Right ventricle myocardium superior (tissue), 1 donor: Measurements from ENCODE around the gene RPS2. TPM values are rescaled to one million over a fixed set of nuclear protein-coding genes. Genes with fewer than 3 reads are reported as not detected.
A peak's percentile ranks its signal among the peaks of the same experiment; 100 is the strongest.
"Not testable (repeated sequence)": the region's sequence is repeated elsewhere in the genome, so short reads cannot be mapped to it uniquely, and the experiment has no call there.

Source experiments
- ATAC-seq: fragments of 200-7000 bp; cut with Tn5 transposase; one replicate; pipeline ENCODE4 v1.9.1; 2020; ENCODE audit warnings: mild to moderate bottlenecking; ENCODE audit not compliant: poor library complexity
- DNase-seq: peaks from one replicate; pipeline ENCODE4 v3.0.0-alpha.2; 2020
- intact Hi-C: fragments of 100-400 bp; cut with DNase I; formaldehyde crosslinking; loops from one replicate; pipeline ENCODE4 v1.11.2; 2022
- long read RNA-seq: library from polyadenylated mRNA; unstranded; transcript quantifications from one replicate; pipeline ENCODE4 v2.0.0, GENCODE V29; 2021
- total RNA-seq: library from RNA; stranded (reverse); fragmentation: NEBNext Ultra II Directional; extraction: Animal tissue kit (Norgen Biotek cat#: 25700); gene quantifications from one replicate; pipeline ENCODE4 v1.2.1, GENCODE V29; 2021
- donor health status: DM: no; HTN: yes; CAD: no; lungs with severe emphysema.

Gene RPS2
- 770 TPM for total RNA-seq
- long read RNA-seq, transcript RPS2-201 (7 exons, 985 nt), result major isoform, 956 of 1,214 reads
- long read RNA-seq, partial matches to known transcripts, result 244 of 1,214 reads
- long read RNA-seq, other reads (novel, unspliced or antisense), result 13 of 1,214 reads

DNA sequence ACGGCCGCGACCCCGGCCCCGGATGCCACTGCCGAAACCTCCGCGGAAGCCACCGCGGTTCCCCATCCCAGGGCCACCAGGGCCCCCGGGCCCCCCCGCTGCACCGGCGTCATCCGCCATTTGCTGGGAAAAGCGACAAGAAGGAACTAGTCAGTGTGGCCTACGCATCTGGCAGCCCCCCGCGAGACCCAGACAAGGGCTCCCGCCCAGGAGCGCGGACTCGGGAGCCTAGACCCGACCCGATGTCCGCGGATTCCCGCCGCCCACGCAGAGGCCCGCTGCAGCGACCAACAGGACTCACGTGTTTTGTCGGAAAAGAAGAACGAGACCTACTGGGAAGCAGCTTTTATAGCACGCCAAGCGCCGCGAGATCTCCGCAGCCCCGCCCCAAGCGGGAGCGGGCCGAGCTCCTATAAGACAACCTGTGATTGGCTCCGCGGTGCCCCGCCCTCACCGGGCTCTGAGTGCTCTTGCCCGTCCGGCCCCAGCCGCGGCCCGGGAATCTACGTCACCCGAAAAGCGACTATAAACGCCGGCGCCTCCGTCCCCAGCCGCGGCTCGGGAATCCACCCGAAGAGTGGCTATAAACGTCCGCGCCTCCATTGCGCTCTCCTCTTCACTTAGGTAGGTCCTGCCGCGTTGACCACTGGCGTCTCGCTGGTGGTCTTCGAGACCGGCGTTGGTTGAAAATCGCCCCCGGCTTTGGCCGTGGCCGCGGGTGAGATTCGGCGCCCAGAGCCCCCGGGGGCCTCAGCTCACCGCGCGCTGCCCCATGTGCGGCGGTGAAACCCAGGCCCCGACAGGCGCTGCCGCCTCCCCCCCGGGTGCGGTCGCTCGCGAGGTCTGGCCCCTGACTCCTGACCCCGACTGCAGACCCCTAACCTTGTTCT is at the start of gene RPS2:
RPS2 (minus strand) TSS at position 321 of the 890 bp plus-strand sequence; CDS start at position 120, 201 bp downstream.
- peak; percentile 100 for DNase-seq
- intact Hi-C loops, result no loop called here
- ATAC-seq, result peak; percentile 97

DNA sequence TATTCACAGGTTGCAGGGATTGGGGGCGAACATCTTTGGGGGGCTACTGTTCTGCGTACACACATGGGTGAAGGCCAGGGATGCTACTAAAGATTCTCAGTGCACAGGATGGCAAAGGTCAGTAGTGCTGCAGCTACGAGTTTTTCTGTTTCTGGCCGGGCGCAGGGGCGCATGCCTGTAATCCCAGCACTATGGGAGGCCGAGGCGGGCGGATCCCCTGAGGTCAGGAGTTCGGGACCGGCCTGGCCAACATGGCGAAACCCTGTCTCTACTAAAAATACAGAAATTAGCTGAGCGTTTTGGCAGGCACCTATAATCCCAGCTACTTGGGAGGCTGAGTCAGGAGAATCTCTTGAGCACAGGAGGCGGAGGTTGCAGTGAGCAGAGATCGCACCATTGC is 48.9 kb upstream of the RPS2 start:
- intact Hi-C loops, result no loop called here
- ATAC-seq, result no peak
- DNase-seq, result no peak

DNA sequence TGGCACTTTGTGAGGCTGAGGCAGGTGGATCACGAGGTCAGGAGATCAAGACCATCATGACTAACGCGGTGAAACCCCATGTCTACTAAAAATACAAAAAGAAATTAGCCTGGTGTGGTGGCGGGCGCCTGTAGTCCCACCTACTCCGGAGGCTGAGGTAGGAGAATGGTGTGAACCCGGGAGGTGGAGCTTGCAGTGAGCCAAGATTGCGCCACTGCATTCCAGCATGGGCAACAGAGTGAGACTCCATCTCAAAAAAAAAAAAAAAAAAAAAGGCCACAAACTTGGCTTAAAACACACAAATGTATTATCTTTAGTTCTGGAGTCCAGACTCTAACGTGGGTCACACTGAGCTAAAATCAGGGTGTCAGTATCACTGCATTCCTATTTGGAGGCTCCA is 47.1 kb upstream of the RPS2 start:
- DNase-seq, intact Hi-C loops, ATAC-seq: not testable (repeated sequence)

DNA sequence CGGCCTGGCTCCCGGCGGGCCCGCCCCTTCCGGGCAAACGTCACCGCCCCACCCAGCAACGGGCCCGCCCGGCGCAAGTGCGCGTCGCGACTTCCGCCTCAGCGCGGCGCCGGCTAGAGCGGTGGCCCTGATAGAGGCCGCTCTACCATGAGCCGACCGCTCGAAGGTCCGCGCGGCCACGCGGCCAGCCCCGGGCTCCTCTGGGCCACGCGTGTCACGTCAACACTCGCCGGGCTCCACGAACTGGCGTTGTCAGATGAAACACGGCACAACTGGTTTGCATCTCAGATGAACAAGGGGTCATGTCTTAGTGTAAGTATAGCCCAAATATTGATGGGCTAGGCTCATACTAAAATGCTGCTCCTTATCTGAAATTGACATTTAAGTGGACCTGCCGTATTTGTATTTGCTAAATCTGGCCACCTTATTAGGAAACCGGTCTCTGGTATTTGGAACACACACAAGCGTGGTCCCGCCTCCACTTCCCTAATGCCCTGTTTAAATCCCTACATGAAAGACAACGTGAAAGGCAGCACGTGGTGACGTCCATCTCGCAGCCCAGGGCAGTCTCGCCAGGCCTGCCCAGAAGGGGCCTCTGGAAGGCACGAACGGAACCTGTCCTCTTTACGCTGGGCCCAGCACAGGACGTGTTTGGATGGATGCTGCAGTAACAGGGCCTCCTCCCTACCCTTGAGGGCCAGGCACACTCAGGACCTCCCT is 45.3 kb upstream of the RPS2 start, which contains the start of gene ZNF598:
ZNF598 (minus strand) TSS at position 31 of the 720 bp plus-strand sequence.
- peak; percentile 90 for DNase-seq
- intact Hi-C loops, result no loop called here
- peak; percentile 98 for ATAC-seq

DNA sequence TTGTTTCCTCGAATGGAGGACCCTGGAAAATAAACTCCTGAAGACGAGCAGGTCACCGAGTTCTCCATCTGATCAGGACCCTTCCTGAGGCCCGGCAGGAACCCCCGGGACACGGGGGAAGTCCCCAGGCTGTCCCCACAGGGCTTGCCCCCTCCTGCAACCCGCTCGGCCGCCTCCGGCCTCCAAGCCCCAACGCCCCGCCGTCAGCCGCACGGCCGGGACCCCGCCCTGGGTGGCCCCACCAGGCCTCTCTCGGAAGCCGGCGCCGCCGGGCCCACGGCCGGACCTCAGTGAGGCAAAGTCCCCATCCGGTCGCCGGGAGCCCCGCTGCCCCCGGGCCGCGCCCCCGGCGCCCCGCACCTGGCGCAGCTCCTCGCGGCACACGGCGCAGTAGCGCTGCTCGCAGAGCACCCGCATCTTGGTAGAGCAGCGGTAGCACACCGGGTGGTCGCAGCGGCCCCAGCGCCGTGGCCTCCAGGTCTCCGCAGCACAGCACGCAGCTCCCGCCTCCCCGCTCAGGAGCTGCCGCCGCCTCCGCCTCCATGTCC is 44.6 kb upstream of the RPS2 start:
- ATAC-seq, result peak; percentile 5
- no peak for DNase-seq
- intact Hi-C loops, result no loop called here

DNA sequence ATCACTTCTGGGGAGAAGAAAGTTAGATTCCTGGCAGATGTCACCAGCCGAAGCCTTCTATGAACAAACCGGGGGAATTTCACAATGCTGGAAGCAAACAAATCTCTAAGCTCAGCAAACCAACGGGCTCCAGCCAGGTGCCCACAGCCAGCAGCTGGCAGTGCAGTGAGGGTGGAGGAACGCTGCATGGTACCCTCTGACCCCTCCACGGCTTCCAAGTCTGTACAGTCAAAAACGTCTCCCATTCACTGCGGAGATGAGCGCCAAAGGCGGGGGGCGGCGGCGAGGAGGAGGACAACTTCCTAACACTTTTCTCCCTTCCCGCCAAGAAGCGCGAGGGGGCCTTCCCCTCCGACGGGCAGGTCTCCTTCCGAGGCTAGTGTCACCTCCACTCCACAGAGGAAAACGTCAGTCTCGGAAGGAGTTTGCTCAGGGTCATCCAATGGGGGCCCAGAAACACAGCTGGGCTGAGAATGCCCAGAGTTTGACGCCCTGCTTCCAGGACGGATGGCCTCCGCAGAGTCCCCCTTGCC is 44.1 kb upstream of the RPS2 start:
- intact Hi-C loops, result no loop called here
- DNase-seq, result no peak
- no peak for ATAC-seq

DNA sequence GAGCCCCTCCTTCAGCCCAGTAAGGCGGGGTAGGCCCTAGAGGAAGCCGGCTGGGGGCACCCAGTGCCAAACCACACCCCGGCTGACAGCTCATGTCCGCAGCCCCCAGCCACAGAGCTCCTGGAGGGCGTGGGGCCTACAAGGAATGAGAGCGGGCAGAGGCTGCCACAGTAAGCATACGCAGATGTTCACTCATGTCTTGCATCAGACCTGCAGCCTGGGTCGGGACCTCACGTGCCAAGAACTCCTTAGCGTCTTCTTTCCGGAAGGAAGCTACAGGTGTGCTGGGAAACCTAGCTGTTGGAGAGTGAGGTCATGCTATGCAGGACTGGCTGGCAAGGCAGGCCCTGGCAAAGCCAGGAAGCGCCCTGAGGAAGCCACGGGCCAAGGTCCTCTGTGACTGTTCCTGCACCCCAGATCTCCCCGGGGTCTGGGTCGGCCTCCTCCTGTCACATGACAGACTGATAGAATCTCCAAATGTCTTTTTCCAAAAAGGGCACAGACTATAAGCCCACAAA is 43.4 kb upstream of the RPS2 start:
- intact Hi-C loops, result no loop called here
- ATAC-seq (no peak), DNase-seq (no peak)

DNA sequence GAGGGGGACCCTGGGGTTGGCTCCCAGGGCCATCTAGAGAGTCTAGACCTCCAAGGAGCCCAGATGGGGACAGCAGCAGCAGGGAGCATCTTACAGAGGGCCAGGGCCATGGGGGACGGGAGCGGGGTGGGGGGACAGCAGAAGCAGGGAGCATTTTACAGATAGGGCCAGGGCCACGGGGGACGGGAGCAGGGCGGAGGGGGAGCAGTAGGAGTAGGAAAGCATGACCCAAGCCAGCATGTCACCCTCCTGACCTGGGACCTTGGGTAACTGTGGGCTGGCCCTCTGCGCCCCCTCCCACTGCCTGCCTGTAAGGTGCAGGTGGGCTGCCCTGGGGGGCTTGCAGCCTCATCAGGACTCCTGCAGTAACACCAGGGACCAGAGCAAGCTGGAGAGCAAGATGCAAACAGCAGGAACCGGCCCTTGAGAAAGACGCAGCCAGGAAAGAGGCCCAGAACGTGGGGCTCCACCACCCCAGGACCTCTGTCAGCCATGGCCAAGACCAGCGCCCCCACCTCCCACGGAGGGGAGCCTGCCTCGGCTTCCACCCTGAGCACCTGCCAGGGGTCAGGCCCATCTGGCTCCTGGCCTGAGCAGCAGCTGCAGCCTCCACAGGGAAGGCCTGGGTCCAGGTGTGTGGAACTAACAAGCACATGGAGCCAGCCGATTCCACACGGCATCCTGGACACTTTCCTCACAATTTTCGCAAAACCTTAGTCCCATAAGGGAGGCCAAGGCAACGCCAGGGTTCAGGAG is 42.6 kb upstream of the RPS2 start:
- no peak for DNase-seq
- intact Hi-C loops, result no loop called here
- no peak for ATAC-seq

DNA sequence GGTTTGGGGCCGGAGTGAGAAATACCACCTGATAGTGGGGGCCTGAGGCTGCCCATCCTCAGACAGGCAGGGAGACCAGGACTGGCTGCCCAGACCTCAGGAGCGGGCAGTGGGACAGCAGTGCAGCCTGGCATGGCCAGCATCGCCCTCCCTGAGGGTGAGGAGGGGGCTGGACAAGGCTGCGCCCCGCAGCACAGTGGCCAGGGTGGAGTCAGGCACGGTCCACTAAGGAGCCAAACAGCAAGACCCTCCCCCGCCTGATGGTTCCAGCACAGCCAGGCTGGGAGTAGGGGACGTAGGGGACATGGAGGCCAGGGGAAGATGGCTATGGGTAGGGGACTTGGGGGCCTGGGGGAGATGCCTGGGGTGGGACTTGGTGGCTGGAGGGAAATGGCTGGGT is 41.7 kb upstream of the RPS2 start:
- DNase-seq (no peak), ATAC-seq (no peak)
- intact Hi-C loops, result no loop called here

DNA sequence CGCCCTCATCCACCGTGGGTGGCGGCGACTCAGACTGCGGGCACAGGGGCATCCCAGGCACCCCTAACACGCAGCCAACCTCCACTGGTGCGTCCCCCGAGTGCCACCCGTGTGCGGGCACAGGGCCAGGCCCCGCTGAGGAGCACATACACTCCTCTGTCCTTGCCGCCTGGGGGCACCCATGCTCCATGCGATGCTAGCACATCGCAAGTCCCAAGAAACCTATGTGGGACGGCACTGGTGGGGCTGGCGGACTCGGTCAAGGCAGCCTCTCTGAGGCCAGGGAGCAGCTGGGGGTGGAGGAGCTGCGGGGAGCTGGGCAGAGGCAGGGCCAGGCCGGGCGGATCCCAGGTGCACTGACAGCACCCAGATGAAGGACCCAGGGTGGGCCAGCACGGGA is 41.0 kb upstream of the RPS2 start:
- DNase-seq (no peak), ATAC-seq (no peak)
- intact Hi-C loops, result no loop called here

DNA sequence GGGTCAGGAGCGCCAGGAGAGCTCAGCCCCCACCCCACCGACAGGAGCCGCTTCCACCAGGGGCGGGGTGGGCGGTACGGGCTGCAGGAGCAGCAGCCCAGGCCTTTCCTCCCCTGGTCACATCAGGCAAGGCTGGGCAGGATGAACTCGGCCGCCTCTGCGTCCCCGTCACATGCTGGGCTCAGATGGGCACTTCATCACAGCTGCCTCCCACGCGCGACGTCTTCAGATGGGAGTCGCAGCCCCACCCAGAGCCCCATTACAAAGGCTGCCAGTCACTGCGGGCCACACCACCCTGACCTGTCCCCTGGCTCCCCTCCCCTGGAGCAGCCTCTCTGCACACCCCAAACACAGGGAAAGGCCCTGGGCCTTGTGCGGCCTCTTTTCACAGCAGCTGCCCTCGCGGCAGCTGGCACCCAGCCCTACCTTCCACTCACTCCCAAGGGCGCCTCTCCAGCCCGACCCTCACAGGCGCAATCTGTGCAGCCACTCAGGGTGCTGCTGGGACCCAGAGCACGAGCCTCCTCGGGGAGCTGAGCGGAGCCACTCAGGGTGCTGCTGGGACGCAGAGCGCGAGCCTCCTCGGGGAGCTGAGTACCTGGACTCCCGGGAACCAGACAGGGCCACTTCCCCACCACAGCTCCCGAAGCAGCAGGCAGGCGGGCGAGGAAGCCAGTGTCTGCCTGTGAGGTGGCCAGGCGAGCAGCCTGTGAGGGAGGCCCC is 40.3 kb upstream of the RPS2 start:
- ATAC-seq (no peak), DNase-seq (no peak)
- intact Hi-C loops, result no loop called here

DNA sequence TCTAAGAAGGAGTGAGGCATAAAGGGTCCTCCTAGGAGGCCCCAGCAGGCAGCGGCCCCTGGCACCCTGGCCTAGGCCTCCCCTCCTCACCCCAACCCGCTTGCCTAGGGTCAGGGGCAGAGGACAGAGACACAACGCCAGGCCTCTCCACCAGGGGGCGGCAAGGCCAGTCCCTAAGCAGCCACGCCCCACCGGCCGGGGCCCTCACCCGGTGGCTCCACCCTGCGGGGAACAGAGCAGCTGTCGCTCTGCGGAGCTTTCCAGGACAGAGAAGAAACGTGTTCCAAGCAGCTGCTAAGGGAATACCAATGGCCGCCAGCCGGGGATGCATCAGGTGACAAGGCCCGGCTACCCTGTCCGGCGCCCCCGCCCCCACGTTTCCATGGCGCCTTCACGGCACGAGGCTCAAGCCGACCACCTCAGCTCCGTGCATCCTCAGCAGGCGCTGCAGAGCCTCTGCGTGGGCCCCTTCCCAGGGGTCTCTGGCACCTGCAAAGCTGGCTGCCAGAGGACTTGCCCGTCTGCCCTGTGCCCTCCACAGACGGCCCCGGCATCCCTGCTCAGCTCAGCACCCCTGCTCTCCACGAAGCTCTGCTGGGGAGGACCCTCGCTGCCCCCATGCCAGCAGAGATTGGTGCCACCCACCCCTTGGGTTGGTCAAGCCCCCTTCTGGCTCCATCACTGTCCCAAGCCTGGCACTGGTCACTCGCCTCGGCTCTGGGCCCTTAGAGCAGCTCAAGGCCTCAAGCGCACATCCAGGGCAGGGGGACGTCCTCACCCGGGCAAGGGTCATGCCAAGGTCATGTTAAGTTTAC is 39.4 kb upstream of the RPS2 start:
- DNase-seq, result peak; percentile 95
- intact Hi-C loops, result no loop called here
- peak; percentile 90 for ATAC-seq

DNA sequence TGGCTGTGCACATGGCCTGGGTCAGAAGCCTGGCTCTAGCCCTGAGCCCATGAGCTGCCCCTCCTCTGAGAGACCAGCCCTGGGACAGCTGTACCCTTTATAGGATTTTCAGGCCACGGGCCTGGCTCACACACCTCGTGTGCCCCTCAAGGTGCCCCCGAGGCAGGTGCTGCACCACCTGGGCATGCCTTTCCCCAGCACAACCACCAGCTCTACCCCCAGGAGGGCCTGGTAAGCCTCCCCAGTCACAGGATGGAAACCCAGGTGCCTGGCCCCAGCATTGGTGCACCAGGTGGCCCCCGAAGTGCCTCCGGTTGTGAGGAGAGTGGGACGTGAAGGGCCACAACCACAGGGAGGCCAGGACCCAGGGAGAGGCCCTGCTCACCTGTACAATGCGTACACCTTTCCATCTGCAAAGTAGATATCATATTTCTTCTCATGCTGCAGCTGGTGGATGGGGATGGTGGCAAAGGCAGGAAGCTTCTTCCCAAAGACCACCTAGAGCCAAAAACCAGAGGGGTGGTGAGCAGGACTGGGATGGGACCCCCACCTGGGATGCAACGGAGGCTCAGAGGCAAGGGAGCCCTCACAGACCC is 38.7 kb upstream of the RPS2 start:
- ATAC-seq, result no peak
- intact Hi-C loops, result no loop called here

DNA sequence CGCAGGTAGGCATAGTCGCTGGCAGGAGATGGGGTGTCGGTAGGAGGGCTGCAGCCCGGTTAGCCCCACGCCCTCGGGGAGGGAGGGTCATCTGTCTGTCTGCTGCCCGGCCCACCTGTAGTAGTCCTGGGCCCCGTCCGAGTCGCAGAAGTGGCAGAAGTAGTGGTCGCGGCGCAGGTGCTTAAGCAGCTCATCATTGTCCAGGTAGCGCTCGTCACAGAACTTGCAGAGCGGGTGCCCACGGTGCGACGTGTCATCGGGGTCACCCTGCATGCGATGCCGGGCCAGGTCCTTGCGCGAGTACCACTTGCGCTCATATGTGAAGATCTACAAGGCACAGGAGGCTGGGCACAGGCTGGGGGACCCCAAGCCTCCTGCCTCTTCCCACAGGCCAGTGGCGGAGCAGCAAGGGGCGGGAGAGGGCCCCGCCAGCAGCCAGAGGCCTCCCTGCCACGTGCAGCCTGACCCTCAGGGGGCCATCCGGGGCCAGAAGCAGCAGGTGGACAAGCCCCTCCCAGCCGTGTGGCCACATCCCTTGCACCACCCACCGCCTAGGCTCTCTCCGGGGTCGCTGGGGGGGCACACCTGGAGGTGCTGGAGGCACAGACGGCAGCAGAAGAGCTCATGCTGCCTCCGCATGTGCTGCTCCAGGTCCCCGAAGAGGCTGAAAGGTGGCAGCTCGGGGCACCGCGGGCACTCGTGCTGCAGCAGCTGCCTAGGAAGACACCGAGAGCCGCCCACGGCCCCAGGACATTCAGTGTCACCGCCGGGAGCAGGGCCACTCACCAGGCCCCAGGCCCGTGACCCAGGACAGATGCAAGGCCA is 38.0 kb upstream of the RPS2 start:
- intact Hi-C loops, result no loop called here
- DNase-seq (no peak), ATAC-seq (no peak)

More for the DNA sequence above, 38.7 kb upstream of the RPS2 start:
- no peak for DNase-seq

DNA sequence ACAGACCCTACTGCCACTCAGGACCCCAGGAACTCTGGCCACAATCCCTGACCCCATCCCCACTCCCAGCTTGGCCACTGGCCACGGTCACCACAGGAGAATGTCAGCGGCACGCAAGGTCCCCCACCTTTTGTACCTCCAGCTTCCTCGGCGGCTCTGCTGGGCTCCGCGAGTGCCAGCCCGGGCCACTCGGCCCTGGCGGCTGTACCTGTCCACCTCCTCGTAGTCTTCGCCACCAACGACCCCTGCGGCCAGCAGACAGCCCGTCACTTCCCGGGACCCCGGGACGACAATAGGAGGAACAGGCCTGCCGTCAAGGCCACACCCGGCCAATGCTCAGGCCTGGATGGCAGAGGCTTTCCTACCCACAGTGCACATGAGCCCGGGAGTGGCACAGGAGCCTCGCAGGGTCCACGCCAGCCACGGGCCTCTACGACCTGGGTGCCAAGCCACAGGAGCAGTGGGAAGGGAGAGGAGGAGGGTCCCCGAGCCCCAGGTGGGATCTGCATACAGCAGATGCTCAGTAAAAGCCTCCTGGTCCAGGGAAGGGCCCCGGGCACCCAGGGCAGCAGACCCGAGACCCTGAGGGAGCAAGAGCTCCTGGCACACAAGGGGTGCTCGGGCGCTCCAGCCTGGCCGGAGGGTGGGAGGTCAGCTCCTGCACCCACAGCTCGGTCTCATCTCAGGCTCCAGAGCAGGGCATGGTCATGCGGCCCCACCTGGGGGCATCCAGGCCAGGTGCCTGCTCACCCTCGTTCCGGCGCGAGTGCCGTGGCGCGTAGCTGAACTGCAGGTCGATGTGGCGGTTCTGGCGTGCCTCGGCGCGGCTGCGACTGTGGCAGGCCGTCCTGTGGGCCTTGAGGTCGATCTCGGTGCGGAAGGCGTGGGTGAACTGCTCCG is 37.1 kb upstream of the RPS2 start:
- DNase-seq (no peak), ATAC-seq (no peak)
- intact Hi-C loops, result no loop called here
